Mesothelial cell of epicardium (in vitro differentiated cells): ENCODE results near the gene ADD3. TPM values are rescaled to one million over a fixed set of nuclear protein-coding genes. Genes with fewer than 3 reads are reported as not detected.

Source experiments
- DNase-seq, 2 experiments: peaks; one replicate each; pipeline ENCODE4 v3.0.0; 2021; ENCODE audit warnings: low spot score in 2 of 2; ENCODE audit not compliant: unreplicated experiment in 2 of 2
- H3K27ac Mint-ChIP-seq: 2 replicates; pipeline ENCODE4 v1.8.0; 2021; ENCODE audit warnings: mixed read lengths
- H3K27me3 Mint-ChIP-seq: 2 replicates; pipeline ENCODE4 v1.8.0; 2021; ENCODE audit warnings: low read depth, mixed read lengths
- H3K36me3 Mint-ChIP-seq: 2 replicates; pipeline ENCODE4 v1.8.0; 2021; ENCODE audit warnings: mixed read lengths
- H3K4me1 Mint-ChIP-seq: 2 replicates; pipeline ENCODE4 v1.8.0; 2021; ENCODE audit warnings: mixed read lengths
- H3K4me3 Mint-ChIP-seq: 2 replicates; pipeline ENCODE4 v1.8.0; 2021; ENCODE audit warnings: mild to moderate bottlenecking, moderate library complexity, mixed read lengths
- H3K9me3 Mint-ChIP-seq: 2 replicates; pipeline ENCODE4 v1.8.0; 2021; ENCODE audit warnings: mixed read lengths
- CTCF ChIP-seq: fragments of 200-600 bp; sonication (generic); IDR thresholded peaks from one replicate; pipeline ENCODE4 v1.5.0; 2021; ENCODE audit warnings: antibody characterized with exemption; ENCODE audit not compliant: unreplicated experiment
- total RNA-seq: library from RNA; stranded (reverse); gene quantifications from 3 replicates; pipeline ENCODE4 v1.2.1, GENCODE V29; 2021

The ADD3 gene
- total RNA-seq, 1 donor from 2014 or later: 104 TPM

- H3K4me3 Mint-ChIP-seq: no peak overlapping the region
Observed at GRCh38 chr10:109962247-109962646, 45.5 kb upstream of the ADD3 start.

GRCh38 chr10:109963439-109963838, 44.3 kb upstream of the ADD3 start:
- Mint-ChIP-seq H3K9me3 (no peaks in the 10 kb centered on the region), H3K36me3 (no peaks in the 10 kb centered on the region), H3K4me1 (peaks cover 49% of the 10 kb centered on the region), H3K27ac (peak overlapping the region; percentile 47), H3K27me3 (no peaks in the 10 kb centered on the region), H3K4me3 (no peak overlapping the region)
- no peak for TF ChIP-seq CTCF
- DNase-seq: no peak

More at GRCh38 chr10:109962247-109962646, 45.5 kb upstream of the ADD3 start:
- no peak for DNase-seq
- peaks cover 49% of the 10 kb centered on the region for H3K4me1 Mint-ChIP-seq
- no peaks in the 10 kb centered on the region for H3K9me3 Mint-ChIP-seq
- H3K36me3 Mint-ChIP-seq: no peaks in the 10 kb centered on the region
- peak overlapping the region; percentile 90 for H3K27ac Mint-ChIP-seq
- no peaks in the 10 kb centered on the region for H3K27me3 Mint-ChIP-seq
- TF ChIP-seq CTCF: no peak

- no peaks in the 10 kb centered on the region for H3K9me3 Mint-ChIP-seq
- no peaks in the 10 kb centered on the region for H3K27me3 Mint-ChIP-seq
- no peak overlapping the region for H3K27ac Mint-ChIP-seq
- no peak overlapping the region for H3K4me3 Mint-ChIP-seq
- DNase-seq: no peak
- no peak for TF ChIP-seq CTCF
- H3K36me3 Mint-ChIP-seq: no peaks in the 10 kb centered on the region
- peaks cover 54% of the 10 kb centered on the region for H3K4me1 Mint-ChIP-seq
Observed at GRCh38 chr10:109964318-109964717, 43.5 kb upstream of the ADD3 start.

- H3K9me3 Mint-ChIP-seq: no peaks in the 10 kb centered on the region
- peaks cover 47% of the 10 kb centered on the region for H3K4me1 Mint-ChIP-seq
- peak overlapping the region; percentile 76 for H3K27ac Mint-ChIP-seq
- no peak for DNase-seq
- no peak overlapping the region for H3K4me3 Mint-ChIP-seq
- no peaks in the 10 kb centered on the region for H3K36me3 Mint-ChIP-seq
- H3K27me3 Mint-ChIP-seq: no peaks in the 10 kb centered on the region
- no peak for TF ChIP-seq CTCF
Observed at GRCh38 chr10:109966961-109967738, 40.6 kb upstream of the ADD3 start.

GRCh38 chr10:109967739-109968088, 40.1 kb upstream of the ADD3 start:
- Mint-ChIP-seq H3K4me1 (peaks cover 41% of the 10 kb centered on the region), H3K9me3 (no peaks in the 10 kb centered on the region), H3K27ac (peak overlapping the region; percentile 76), H3K4me3 (no peak overlapping the region), H3K36me3 (no peaks in the 10 kb centered on the region), H3K27me3 (no peaks in the 10 kb centered on the region)
- DNase-seq: no peak
- TF ChIP-seq CTCF: no peak
